Stimulated activated CD8-positive, alpha-beta memory T cell treated with anti-CD3 and anti-CD28 coated beads, Interleukin-4, amount 100 ng/mL, for 1 hour (primary cell): ENCODE results near the gene PARM1.

Experiments used
- DNase-seq, 2 donors: peaks; one replicate each; pipeline ENCODE4 v3.0.0-alpha.2; 2020; ENCODE audit warnings: low read depth in 2 of 2, low spot score in 1 of 2

Gene PARM1, protein sequence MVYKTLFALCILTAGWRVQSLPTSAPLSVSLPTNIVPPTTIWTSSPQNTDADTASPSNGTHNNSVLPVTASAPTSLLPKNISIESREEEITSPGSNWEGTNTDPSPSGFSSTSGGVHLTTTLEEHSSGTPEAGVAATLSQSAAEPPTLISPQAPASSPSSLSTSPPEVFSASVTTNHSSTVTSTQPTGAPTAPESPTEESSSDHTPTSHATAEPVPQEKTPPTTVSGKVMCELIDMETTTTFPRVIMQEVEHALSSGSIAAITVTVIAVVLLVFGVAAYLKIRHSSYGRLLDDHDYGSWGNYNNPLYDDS

DNA sequence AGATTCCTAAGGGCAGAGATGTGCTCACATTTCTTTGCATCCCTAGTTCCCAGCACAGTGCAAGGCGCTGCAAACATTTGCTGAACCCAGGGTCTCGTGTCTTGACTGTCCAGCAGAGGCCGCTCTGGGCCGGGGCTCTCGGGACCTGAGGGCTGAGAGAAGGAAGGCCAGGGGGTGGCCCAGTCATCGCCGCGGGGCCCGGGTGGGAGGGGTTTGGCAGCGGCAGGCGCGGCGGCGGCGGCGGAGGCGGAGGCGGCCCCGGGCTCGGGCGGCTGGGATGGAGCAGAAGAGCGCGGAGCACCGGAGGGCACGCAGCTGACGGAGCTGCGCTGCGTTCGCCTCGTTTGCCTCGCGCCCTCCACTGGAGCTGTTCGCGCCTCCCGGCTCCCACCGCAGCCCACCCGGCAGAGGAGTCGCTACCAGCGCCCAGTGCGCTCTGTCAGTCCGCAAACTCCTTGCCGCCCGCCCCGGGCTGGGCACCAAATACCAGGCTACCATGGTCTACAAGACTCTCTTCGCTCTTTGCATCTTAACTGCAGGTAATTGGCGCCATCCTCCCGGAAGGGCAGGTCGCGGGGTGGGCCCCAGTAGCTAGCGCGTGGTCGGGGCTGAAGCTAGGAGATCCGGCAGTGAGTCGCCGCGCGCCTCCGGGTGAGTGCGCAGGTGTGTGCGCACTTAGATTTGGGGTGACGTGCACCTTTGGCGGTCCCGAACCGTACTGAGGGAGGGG lies at the start of gene PARM1:
Gene PARM1, plus strand, starts transcription at position 285 of the 730 bp plus-strand sequence. Its CDS starts 212 bp downstream, at position 497.
- DNase-seq = no peak

- no peak for DNase-seq
These were observed 48.6 kb upstream of the PARM1 start for GRCh38 chr4:74884266-74884665.

- DNase-seq = no peak
These were observed 46.4 kb upstream of the PARM1 start for GRCh38 chr4:74886484-74886883.

DNA sequence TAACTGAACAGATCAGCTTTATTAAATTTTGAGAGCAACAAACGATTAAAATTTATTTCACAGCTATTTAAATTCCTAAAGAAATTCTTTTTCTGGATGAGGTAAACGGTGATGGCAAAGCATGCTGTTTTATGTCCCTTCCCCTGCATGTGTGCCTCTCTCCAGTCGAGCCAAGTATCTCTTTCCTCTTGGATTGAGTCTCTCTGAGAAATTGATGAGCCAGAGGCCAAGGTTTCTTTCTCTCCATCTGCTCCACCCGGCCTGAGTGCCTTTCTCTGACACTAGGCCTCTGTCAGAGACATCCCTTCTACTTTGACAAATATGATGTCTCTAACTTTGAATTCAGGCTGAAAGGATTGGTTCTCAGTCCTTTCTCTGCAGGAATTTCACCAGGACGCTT lies 42.6 kb upstream of the PARM1 start:
- DNase-seq = no peak

DNA sequence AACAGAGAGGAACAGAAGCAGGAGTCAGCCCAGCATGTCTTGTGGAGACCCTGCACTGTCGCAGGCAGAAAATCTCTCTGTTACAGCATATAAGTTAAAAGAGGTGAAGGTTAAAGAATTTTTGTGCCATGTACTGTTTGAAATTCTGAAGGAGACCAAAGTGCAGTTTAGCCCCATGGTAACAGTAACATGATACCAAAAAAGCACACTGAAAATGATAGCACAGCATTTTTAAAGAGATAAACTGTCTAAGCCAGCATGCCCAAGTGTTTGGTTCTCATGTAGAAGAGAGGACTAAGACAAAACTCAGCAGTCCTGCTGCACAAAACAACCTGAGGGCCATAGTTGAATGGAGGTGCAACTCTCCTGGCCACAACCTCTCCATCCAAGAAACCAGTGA lies 41.9 kb upstream of the PARM1 start:
- no peak for DNase-seq

DNA sequence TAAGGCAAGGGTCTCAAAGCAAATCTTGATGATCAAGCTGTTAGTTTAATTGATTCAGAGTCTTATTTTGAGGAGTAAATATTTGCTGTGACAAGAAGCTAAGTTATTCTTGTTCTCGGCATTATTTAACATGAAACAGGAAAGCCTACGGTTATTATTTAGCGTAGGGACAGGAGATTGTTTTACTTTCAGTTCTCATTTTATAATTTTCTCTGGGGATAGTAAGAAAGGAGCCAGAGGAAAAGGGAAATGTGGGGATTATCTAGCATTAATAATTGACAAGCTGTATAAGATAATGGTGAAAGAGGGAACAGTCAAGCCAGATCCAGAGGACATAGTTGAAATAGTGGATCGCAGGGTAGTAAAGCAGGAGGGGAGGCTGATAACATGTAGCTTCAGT lies 39.7 kb upstream of the PARM1 start:
- no peak for DNase-seq

DNA sequence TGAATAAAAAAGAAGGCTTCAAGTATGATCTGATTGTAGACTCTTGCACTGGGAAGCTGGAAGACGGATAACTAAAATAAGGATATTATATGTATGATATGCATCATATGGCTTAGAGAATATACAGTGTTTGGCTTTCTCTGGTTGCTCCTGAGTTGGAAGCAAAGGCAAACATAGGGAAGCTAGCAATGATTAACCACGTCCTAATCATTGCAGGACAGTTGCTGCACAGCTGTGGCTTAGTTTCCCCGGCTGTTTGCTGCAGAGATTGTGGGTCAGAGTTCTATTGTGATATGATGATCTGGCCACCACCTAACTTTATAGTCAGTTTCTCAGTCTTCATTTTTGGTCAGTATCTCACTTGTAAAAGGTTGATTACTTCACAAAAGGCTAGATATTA lies 36.3 kb upstream of the PARM1 start:
- DNase-seq = no peak

GRCh38 chr4:74897386-74897785 lies 35.5 kb upstream of the PARM1 start:
- no peak for DNase-seq

- no peak for DNase-seq
These were observed 32.1 kb upstream of the PARM1 start for GRCh38 chr4:74900862-74901261.

- DNase-seq = no peak
These were observed 28.3 kb upstream of the PARM1 start for GRCh38 chr4:74904509-74905065.

DNA sequence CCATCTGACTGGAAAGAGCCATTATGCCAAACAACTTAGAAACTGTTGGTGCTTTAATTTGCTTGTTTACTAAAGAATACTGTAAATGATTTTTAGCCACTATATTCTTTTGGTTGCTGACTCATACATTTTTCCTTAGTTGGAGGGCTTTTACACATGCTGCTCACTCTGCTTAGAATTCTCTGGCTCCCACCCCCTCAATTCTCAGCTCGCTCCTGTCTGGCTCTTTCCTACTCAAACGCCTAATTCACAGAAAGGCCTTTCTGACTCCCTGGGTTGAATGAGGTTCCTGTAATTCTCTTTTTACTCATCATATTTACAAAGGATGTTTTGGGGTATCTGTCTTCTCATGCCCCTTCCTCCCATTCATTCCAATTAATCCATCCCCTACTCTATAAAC lies 26.1 kb upstream of the PARM1 start:
- no peak for DNase-seq

GRCh38 chr4:74919783-74920182 lies 13.1 kb upstream of the PARM1 start:
- DNase-seq = no peak

- DNase-seq = no peak
These were observed 12.2 kb upstream of the PARM1 start for GRCh38 chr4:74920704-74921103.

GRCh38 chr4:74921490-74921889 lies 11.4 kb upstream of the PARM1 start:
- DNase-seq = no peak

- no peak for DNase-seq
These were observed 6.9 kb upstream of the PARM1 start for GRCh38 chr4:74926007-74926406.

GRCh38 chr4:74930162-74930561 lies 2.8 kb upstream of the PARM1 start:
- DNase-seq = no peak

DNA sequence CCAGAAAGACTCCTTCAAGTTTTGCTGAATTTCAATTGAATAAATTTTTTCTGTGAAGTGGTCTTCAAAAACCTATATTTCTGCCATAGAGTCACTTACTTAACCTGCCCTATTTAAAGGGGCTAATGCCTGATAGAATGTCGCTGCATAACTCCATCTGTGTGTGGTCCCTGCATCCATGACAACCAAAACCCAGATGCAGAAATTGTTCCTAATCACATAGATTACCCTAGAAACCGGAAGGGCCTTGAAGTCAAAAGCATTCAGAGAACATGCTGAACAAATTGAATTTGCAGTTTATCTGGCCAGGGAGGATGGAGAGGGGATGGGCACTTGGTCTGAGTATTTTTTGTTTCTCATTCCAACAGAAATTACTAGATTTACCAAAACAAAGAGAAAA lies 1.5 kb upstream of the PARM1 start:
- no peak for DNase-seq

DNA sequence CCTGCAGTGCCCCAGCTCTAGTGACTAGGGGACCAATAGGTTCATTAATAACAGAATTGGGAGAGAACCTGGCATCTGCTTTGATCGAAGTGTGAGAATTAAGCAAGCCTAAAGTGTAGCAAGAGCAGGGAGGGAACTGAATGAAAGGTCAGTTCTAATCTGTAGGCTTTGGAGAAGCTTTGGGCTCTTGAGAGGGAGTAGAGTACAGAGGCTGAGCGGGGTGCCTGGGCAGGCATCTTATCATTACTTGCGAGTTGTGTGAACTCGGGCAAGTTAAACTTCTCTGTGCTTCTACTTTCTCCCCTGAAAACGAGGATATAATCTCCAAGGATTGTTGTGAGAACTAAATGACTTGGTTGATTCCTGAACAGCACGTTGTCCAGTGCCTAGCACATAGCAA lies 906 bp upstream of the PARM1 start:
- no peak for DNase-seq

DNA sequence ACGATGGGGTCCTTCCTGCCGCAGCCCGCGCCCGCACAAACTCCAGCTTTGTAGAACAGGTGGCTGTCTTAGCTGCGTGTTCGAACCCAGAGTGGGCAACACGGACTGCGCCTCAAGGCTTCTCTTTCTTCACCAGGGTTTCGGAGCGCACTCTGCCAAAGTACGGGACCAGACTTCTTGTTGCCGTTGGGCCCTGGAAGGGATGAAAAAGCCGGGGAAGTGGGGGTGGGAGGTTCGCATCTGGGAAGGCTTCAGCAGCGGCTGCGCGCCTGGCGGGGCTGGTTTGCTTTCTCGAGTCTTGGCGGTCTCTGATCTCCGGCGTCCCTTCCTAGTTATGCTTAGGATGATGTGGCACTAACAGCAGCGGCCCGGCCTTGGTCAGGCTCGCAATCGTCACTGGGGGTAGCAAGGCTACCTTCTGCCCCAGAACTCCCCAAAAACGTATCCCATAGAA lies 673 bp downstream of the PARM1 start:
- no peak for DNase-seq

GRCh38 chr4:74934016-74934831 lies 1.3 kb downstream of the PARM1 start:
- DNase-seq = no peak

DNA sequence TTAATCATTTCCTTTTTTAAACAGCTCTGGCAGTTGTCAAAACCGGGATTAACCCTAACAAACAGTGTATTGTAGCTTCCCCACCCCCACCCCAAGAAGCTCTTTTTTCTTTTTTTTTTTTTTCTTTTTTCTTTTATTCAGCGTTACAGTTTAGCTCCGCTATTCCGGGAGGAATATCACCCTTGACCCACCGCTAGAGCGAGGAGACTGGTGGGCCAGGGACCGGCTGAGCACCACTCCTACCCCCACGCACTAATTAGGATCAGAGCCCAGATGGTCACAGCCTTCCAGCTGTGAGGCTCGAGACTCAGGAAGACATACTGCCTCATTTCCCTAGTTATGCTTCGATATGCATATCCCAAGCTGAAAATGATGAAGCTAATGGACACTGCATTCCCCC lies 2.0 kb downstream of the PARM1 start:
- DNase-seq = no peak

GRCh38 chr4:74941123-74941522 lies 8.2 kb downstream of the PARM1 start:
- no peak for DNase-seq
